Renal cortical epithelial cell (primary cell): ENCODE measurements around the gene GRK5. TPM values are rescaled to one million over a fixed set of nuclear protein-coding genes. Genes with fewer than 3 reads are reported as not detected.
"Not testable (repeated sequence)": the region's sequence is repeated elsewhere in the genome, so short reads cannot be mapped to it uniquely, and the experiment has no call there.

Source experiments
- DNase-seq: peaks from one replicate; pipeline ENCODE4 v3.0.0-alpha.2; 2011; ENCODE audit warnings: low read depth
- total RNA-seq: library from RNA; depleted of rRNA; stranded (reverse); fragments of >200 nt; gene quantifications from 2 replicates; pipeline ENCODE4 v1.2.3, GENCODE V29; 2014

GRK5 gene
- total RNA-seq, 1 donor from 2014 or later: 1.1 TPM

GRCh38 chr10:119421891-119422681 lies 214.7 kb downstream of the GRK5 start:
- DNase-seq: peak; percentile 23

- DNase-seq: no peak
These were observed 215.5 kb downstream of the GRK5 start for GRCh38 chr10:119422682-119423509.

- no peak for DNase-seq
These were observed 216.3 kb downstream of the GRK5 start for GRCh38 chr10:119423510-119424257.

GRCh38 chr10:119424258-119424975 lies 217.0 kb downstream of the GRK5 start:
- DNase-seq: no peak

GRCh38 chr10:119425102-119425880 lies 217.9 kb downstream of the GRK5 start:
- no peak for DNase-seq

GRCh38 chr10:119425881-119426170 lies 218.5 kb downstream of the GRK5 start:
- no peak for DNase-seq

- no peak for DNase-seq
These were observed 219.3 kb downstream of the GRK5 start for GRCh38 chr10:119426699-119427098.

- no peak for DNase-seq
These were observed 220.0 kb downstream of the GRK5 start for GRCh38 chr10:119427263-119427864.

GRCh38 chr10:119428789-119429188 lies 221.4 kb downstream of the GRK5 start:
- peak; percentile 88 for DNase-seq

GRCh38 chr10:119429771-119430170 lies 222.4 kb downstream of the GRK5 start:
- no peak for DNase-seq

- DNase-seq: no peak
These were observed 223.8 kb downstream of the GRK5 start for GRCh38 chr10:119431034-119431772.

GRCh38 chr10:119431773-119432135 lies 224.4 kb downstream of the GRK5 start:
- no peak for DNase-seq

- not testable (repeated sequence) for DNase-seq
These were observed 227.6 kb downstream of the GRK5 start for GRCh38 chr10:119434942-119435341.

GRCh38 chr10:119438717-119439116 lies 231.3 kb downstream of the GRK5 start:
- no peak for DNase-seq

- no peak for DNase-seq
These were observed 232.6 kb downstream of the GRK5 start for GRCh38 chr10:119439922-119440321.

- peak; percentile 64 for DNase-seq
These were observed 233.9 kb downstream of the GRK5 start for GRCh38 chr10:119441151-119441821.

- DNase-seq: no peak
These were observed 234.8 kb downstream of the GRK5 start for GRCh38 chr10:119441921-119442757.

GRCh38 chr10:119442758-119443060 lies 235.3 kb downstream of the GRK5 start:
- DNase-seq: no peak

- DNase-seq: no peak
These were observed 236.1 kb downstream of the GRK5 start for GRCh38 chr10:119443441-119443840.
